GM18526 (cell line): Measurements from ENCODE around the gene VPS13D.

Experiments used
- POLR2A ChIP-seq: IDR thresholded peaks from 3 replicates; pipeline ENCODE4 v1.6.1; 2011; ENCODE audit not compliant: insufficient read length; ENCODE audit errors: extremely low read depth

VPS13D gene

GRCh38 chr1:12436817-12437599 is 207.2 kb downstream of the VPS13D start:
- TF ChIP-seq POLR2A: no peak

GRCh38 chr1:12437629-12438028 is 207.8 kb downstream of the VPS13D start:
- TF ChIP-seq POLR2A: no peak

DNA sequence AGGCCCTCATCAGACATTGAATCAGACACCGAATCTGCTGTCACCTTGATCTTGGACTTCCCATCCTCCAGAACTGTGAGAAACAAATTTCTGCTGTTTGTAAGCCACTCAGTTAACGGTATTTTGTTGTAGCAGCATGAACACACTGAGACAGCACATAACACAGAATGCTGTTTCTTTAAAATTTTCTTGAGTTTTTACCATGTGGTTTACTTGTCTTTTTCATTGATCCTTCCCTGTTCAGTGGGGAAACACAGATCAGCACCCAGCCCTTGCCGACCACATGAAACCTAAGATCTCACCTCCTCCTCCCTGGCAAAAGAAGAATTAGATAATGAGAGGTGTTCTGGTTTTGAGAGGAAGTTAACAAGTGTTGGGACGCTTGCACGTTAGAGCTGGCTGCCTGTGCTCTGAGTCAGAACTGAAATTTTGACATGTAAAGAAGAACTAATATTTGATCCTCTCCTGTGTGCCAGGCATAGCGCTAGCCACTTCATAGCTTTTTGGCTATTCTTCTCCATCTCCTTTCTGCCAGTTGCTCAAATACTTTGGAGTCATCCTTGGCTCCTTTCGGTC is 208.6 kb downstream of the VPS13D start:
- no peak for TF ChIP-seq POLR2A

- no peak for TF ChIP-seq POLR2A
Observed at GRCh38 chr1:12439073-12439472, 209.2 kb downstream of the VPS13D start.

DNA sequence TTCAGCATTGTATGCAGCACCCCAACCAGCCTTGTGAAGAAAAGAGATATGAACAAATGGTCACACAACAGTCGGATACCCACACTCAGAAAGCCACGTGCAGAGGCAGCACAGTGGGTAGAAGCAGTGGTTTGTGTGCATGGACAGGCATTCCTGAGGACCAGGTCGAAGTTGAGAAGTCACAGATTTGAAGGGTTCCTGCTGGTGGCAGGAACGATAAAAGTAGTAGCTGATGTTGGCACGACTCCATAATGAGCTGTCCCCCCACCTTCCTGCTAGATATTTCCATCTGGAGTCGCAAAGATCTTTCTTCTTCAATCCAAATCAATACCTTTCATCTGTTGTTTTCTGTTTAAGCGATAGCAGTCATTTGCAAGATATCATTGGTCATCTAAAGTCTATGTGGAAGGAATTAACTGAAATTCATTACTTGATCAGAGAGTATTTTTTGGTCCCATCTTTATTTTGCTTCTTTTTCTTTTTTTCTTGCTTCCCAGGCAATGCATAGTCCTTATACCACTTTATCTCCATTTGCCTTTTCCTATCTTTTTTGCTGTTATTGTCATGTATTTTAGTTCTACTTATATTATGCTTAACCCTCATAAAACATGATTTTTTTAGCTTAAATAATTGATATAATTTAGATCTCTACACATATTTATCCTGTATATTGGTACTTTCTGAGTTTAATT is 211.7 kb downstream of the VPS13D start:
- TF ChIP-seq POLR2A: no peak

DNA sequence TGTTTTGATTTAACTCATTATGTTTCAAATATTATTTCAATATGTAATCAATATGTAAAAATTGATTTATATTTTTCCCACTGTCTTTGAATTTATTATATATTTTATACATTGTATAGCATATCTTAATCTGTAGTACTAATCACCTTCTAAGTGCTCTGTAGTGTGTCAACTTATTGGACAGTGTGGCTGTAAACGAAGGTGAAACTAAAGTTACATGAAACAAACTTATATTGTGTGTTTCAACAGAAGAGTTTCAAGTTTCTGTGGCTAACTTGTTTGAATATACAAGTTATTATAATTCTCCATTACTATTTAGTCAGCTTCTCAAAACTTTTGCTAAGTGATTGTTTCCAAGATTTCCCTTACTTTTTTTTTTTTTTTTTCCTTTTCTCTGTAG is 212.4 kb downstream of the VPS13D start:
- TF ChIP-seq POLR2A: no peak

GRCh38 chr1:12443151-12443550 is 213.3 kb downstream of the VPS13D start:
- TF ChIP-seq POLR2A: no peak

- no peak for TF ChIP-seq POLR2A
Observed at GRCh38 chr1:12444329-12444841, 214.6 kb downstream of the VPS13D start.

- TF ChIP-seq POLR2A: no peak
Observed at GRCh38 chr1:12445257-12445656, 215.4 kb downstream of the VPS13D start.

DNA sequence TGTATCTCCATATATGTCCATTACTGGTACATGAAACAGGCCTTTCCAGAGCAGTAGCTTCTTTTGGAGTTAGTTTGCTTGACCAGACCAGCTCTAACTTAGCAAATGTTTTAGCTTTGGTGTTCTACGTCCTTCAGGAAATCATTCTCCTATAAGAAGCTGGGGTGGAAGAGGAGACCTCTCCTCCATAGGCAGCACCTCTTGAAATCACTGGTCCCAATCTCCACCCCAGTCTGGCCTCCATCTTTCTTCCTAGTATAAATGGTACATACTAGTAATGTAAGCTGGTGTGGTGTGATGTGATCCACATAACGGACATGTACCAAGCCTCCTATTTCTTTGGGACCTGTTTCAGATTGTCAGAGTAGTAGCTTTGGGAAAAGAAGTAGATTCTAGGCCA is 216.8 kb downstream of the VPS13D start:
- no peak for TF ChIP-seq POLR2A

GRCh38 chr1:12447307-12447706 is 217.5 kb downstream of the VPS13D start:
- no peak for TF ChIP-seq POLR2A

DNA sequence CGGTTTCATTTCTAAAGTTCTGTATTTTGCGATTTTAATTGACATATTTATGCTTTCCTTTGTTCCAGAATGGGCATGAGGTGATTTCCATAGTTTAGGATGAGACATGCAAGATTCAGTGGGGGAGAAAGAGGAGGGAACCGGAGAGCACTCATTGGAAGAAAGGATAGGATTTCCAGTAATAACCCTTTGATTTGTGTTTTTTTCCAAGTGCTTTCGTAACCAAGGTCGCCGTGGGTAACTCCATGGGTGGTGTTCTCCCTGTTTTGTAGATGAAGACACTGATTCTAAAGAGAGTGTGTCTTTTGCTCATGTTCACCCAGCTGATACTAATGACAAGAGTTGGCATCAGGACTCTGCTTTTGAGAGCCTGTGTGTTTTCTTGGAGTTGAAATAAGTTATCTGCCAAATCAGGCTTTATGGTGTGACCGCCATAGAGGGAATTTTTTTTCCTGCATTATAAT is 218.1 kb downstream of the VPS13D start:
- no peak for TF ChIP-seq POLR2A

- no peak for TF ChIP-seq POLR2A
Observed at GRCh38 chr1:12448746-12449177, 218.9 kb downstream of the VPS13D start.

GRCh38 chr1:12450090-12450755 is 220.4 kb downstream of the VPS13D start:
- TF ChIP-seq POLR2A: no peak
